HG02571 (cell line): ENCODE results near the gene SLC4A8.
"Not testable (repeated sequence)": the region's sequence is repeated elsewhere in the genome, so short reads cannot be mapped to it uniquely, and the experiment has no call there.

Experiments used
- ATAC-seq: cut with Tn5 transposase; IDR thresholded peaks from one replicate; pipeline ENCODE4 v1.9.1; 2021; ENCODE audit warnings: mild to moderate bottlenecking, moderate library complexity; ENCODE audit not compliant: unreplicated experiment

SLC4A8 gene

GRCh38 chr12:51471111-51471864, 46.7 kb downstream of the SLC4A8 start:
- ATAC-seq, result no peak

DNA sequence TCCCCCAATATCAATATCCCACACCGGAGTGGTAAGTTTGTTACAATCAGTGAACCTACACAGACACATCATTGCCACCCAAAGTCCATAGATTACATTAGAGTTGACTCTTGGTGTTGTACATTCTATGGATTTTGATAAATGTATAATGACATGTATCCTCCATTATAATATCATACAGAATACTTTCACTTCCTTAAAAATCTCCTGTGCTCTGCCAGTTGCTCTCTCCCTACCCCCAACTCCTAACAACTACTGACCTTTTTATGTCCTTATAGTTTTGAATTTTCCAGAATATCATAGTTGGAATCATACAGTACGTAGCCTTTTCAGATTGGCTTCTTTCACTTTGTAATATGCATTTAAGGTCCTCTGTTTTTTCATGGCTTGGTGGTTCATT, 48.4 kb downstream of the SLC4A8 start:
- ATAC-seq, result no peak

DNA sequence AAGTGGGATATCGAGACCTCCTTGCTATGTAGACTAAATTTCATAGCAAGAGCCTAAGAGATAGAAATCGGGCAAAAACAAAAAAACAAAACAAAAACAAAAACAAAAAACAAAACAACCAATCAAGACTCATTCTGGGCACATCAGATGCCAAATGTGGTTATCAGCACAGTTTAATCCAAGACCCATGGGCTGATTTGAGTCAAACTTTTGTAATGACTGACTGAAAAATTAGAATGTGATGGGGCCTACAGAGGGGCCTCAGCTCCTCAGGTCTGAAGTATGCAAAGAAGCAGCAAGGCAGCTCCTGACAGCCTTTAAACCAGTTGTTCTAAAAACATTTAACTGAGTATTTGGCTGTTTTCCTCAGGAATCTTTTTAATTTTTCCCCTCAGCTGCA, 49.3 kb downstream of the SLC4A8 start:
- ATAC-seq, result no peak

DNA sequence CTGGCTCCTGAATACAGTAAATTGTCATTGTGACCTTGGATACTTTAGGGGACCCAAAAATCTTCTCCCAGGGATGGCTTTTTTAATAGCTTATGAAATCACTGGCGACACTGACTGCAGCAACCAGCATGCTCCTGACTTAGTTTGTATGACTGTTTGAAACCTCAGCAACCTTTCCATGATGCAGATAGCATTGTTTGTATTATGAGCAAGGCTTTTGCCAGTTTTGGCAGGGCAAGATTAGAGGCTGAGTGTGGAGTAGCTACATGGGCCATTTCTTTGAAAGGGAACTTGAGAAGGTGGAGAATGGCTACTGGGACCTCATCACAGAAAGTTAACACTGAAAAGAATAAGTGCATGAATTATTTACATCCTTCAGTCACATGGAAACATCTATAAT, 50.9 kb downstream of the SLC4A8 start:
- ATAC-seq, result no peak

- no peak for ATAC-seq
Measured at GRCh38 chr12:51480978-51481377, 56.3 kb downstream of the SLC4A8 start.

GRCh38 chr12:51482929-51483697, 58.5 kb downstream of the SLC4A8 start:
- no peak for ATAC-seq

GRCh38 chr12:51484119-51484518, 59.5 kb downstream of the SLC4A8 start:
- no peak for ATAC-seq

DNA sequence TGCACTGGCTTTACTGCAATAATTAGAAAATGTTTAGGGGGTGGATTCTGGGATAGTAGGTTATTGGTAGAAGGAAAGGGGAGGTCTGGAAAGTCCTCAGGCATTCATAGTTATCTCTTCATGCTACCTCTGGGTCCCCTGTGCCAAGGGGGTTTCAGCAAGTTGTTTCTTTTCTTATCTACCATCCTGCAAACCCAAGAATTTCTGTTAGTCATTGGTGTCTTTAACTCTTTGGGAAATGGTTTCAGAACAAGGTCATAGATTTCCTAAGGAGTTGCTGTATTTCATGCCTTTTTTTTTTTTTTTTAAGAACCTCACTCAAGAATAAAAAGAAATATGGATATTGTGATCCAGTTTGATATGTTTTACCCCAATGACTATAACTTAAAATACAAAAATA, 63.6 kb downstream of the SLC4A8 start:
- no peak for ATAC-seq

DNA sequence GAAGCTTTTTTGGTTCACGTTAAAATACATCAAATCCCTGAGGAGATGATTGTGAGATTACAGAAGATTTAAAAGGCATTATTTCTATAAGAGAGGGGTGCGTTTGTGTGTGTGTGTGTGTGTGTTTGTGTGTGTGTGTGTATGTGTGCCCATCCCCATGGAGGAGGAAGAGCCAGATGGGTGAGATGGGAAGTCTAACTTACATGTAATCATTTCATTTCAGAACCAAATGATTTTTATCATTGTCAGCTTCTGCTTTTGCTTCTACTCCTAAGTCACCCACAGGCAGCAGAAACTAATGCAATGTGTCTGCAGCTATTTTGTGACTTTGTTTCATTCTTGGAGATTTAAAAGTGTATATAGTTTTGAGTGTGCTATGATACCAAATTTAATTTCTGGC, 68.7 kb downstream of the SLC4A8 start:
- ATAC-seq, result no peak

- no peak for ATAC-seq
Measured at GRCh38 chr12:51496895-51497294, 72.3 kb downstream of the SLC4A8 start.

- no peak for ATAC-seq
Measured at GRCh38 chr12:51504851-51505250, 80.2 kb downstream of the SLC4A8 start.

- no peak for ATAC-seq
Measured at GRCh38 chr12:51505360-51506105, 80.9 kb downstream of the SLC4A8 start.

- ATAC-seq, result no peak
Measured at GRCh38 chr12:51507178-51507577, 82.5 kb downstream of the SLC4A8 start.

- ATAC-seq, result no peak
Measured at GRCh38 chr12:51508285-51508684, 83.7 kb downstream of the SLC4A8 start.

DNA sequence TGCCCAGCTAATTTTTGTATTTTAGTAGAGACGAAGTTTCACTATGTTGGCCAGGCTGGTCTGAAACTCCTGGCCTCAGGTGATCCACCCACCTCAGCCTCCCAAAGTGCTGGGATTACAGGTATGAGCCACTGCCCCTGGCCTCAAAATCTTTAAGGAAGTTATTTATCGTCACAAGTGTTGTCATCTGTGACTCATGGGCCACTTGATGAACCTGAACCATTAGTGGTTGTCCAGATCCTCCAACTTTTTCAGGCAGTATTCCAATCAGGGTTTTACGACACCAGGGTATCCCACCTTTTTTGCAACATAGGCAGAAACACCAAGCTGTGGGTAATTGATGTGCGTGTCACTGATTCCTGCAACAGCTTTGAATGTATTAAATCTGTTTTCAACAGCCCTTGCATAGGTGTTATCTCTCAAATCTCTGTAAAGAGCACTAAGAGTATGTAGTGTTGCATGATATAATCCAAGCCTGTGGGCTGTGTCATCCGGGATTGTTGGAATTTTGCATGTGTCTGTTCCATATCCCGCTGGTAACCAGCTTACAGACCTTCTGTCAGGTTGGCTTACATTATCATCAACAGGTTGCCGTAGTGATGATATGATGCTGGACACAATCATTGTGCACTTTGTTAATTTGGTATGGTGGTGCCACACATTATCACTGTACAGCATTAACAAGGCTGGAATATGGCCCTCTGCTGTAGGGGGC, 87.1 kb downstream of the SLC4A8 start:
- ATAC-seq, result no peak

- no peak for ATAC-seq
Measured at GRCh38 chr12:51512438-51512837, 87.8 kb downstream of the SLC4A8 start.

GRCh38 chr12:51515037-51515436, 90.4 kb downstream of the SLC4A8 start:
- ATAC-seq, result not testable (repeated sequence)

DNA sequence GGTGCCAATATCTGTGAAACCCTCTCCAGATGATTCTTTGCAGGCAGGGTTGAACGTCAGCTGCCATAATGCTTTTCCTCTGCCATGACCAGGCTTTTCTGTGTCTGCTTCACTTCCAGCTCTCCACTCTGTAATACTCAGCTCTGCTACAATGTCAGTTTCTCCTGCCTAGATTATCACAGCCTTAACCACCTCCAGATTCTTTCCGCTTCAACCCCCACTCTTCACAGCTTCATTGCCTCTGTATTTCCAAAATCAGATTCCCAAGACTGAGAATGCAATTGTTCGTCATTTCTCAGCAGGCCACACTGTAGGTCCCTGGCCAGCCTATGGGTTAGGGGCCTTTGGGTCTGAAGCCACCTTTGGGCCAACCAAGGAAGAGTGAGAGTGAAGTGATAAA, 92.7 kb downstream of the SLC4A8 start:
- no peak for ATAC-seq

DNA sequence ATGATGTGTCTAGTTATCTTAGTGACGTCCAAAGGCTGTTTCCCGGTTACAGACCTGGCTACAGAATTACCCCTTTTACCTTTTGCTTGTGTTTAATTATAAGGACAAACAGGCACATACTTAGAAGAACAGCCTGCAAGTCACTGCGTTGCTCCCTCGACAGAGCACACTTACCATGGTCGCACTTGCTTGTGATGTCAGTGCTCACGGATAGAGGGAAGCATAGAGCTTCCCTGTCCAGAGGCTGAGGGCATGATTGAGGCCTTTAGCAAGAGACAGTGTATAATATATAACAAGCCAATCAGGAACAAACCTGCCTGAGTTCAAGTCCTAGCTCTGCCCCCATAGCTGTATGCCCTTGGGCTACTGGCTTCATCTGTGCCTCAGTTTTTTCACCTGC, 93.2 kb downstream of the SLC4A8 start:
- ATAC-seq, result no peak

- ATAC-seq, result no peak
Measured at GRCh38 chr12:51519755-51520154, 95.1 kb downstream of the SLC4A8 start.
